GM13977 (cell line): ENCODE measurements around the gene COL4A2.
A peak's percentile ranks its signal among the peaks of the same experiment; 100 is the strongest.

ENCODE experiments used
- DNase-seq: peaks from one replicate; pipeline ENCODE4 v3.0.0; 2012; ENCODE audit warnings: low spot score
- CTCF ChIP-seq: IDR thresholded peaks from 2 replicates; pipeline ENCODE4 v1.5.1; 2012; ENCODE audit warnings: mild to moderate bottlenecking, control low read depth; ENCODE audit not compliant: insufficient read depth; ENCODE audit errors: extremely low read depth, missing control alignments
- in situ Hi-C: fragments of 300-500 bp; cut with MboI; formaldehyde crosslinking; loops from one replicate; pipeline ENCODE4 v1.12.0; 2022; ENCODE audit warnings: low sequenced_read_pairs, low pct_unique_long_range_greater_than_20kb, mixed read lengths, inconsistent platforms; ENCODE audit not compliant: unreplicated experiment

The COL4A2 gene

GRCh38 chr13:110524541-110525257 is 217.6 kb downstream of the COL4A2 start:
- in situ Hi-C loops: no loop called here

GRCh38 chr13:110525328-110526319 is 218.5 kb downstream of the COL4A2 start:
- in situ Hi-C loops: no loop called here
- DNase-seq: peak; percentile 73
- TF ChIP-seq CTCF: peak; percentile 47

More at GRCh38 chr13:110524541-110525257, 217.6 kb downstream of the COL4A2 start:
- no peak for DNase-seq
- TF ChIP-seq CTCF: no peak

- in situ Hi-C loops: no loop called here
- DNase-seq: no peak
- TF ChIP-seq CTCF: no peak
Observed at GRCh38 chr13:110528371-110528770, 221.3 kb downstream of the COL4A2 start.

- in situ Hi-C loops: no loop called here
- no peak for TF ChIP-seq CTCF
- DNase-seq: no peak
Observed at GRCh38 chr13:110528911-110529310, 221.8 kb downstream of the COL4A2 start.

GRCh38 chr13:110529522-110530311 is 222.6 kb downstream of the COL4A2 start:
- TF ChIP-seq CTCF: no peak
- in situ Hi-C loops: no loop called here
- DNase-seq: no peak

GRCh38 chr13:110531100-110531499 is 224.0 kb downstream of the COL4A2 start:
- no peak for DNase-seq
- in situ Hi-C loops: no loop called here
- no peak for TF ChIP-seq CTCF
